Fibroblast of villous mesenchyme (primary cell): ENCODE measurements around the gene ZSCAN18. TPM values are rescaled to one million over a fixed set of nuclear protein-coding genes. Genes with fewer than 3 reads are reported as not detected.
A peak's percentile ranks its signal among the peaks of the same experiment; 100 is the strongest.

Source experiments
- DNase-seq: peaks from one replicate; pipeline ENCODE4 v3.0.0-alpha.2; 2010; ENCODE audit warnings: low read depth
- H3K4me3 ChIP-seq: 2 replicates; pipeline ENCODE4 v1.5.1; 2011; ENCODE audit warnings: low read depth, mild to moderate bottlenecking, low read length
- total RNA-seq: library from RNA; depleted of rRNA; stranded (reverse); fragments of >200 nt; gene quantifications from 2 replicates; pipeline ENCODE4 v1.2.3, GENCODE V29; 2012
- TF ChIP-seq, protein P1 (sequence below): IDR thresholded peaks from 2 replicates; pipeline ENCODE4 v1.5.1; 2012; ENCODE audit warnings: low read depth, mild to moderate bottlenecking, low read length; ENCODE audit not compliant: insufficient read depth

ZSCAN18 gene
- total RNA-seq, 1 donor = 16.0 TPM

DNA sequence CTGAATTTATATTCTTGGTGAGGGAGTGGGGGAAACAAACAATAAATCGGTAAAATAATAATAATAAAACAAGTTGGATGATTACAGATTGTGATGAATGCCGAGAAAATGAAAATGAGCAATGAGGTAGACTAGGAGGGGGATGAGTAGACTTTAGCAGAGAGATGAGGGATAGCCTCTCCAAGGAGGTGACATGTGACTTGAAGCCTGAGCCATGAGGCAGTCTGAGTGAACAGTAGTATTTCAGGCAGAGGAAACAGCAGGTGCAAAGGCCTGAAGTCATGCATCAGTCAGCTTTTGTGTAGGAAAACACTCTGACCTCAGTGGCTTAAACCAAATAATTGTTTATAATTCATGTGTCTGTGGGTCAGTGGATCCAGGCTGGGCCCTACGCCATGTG is 34.3 kb downstream of the ZSCAN18 start:
- H3K4me3 ChIP-seq = no peak overlapping the region
- TF ChIP-seq, protein P1, sequence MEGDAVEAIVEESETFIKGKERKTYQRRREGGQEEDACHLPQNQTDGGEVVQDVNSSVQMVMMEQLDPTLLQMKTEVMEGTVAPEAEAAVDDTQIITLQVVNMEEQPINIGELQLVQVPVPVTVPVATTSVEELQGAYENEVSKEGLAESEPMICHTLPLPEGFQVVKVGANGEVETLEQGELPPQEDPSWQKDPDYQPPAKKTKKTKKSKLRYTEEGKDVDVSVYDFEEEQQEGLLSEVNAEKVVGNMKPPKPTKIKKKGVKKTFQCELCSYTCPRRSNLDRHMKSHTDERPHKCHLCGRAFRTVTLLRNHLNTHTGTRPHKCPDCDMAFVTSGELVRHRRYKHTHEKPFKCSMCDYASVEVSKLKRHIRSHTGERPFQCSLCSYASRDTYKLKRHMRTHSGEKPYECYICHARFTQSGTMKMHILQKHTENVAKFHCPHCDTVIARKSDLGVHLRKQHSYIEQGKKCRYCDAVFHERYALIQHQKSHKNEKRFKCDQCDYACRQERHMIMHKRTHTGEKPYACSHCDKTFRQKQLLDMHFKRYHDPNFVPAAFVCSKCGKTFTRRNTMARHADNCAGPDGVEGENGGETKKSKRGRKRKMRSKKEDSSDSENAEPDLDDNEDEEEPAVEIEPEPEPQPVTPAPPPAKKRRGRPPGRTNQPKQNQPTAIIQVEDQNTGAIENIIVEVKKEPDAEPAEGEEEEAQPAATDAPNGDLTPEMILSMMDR = no peak
- no peak for DNase-seq

DNA sequence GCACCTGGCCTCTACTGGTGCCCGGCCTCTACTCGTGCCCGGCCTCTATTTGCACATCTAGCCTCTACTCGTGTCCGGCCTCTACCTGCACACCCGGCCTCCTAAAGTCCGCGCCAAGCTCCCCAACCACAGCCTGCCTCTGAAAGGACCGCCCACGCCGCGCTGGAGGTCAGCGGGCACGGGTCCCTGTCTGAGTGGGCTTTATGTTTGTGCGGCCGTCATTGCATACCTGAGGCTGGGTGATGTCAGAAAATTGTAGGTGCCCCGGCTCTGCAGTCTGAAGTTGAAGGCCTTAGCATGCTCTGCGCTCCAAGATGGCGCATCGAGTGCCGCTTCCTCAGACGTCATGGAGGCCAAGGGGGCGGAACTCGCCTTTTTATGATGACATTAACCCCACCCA is 37.8 kb downstream of the ZSCAN18 start:
- TF ChIP-seq, protein P1 = no peak
- H3K4me3 ChIP-seq = no peak overlapping the region
- DNase-seq = no peak

DNA sequence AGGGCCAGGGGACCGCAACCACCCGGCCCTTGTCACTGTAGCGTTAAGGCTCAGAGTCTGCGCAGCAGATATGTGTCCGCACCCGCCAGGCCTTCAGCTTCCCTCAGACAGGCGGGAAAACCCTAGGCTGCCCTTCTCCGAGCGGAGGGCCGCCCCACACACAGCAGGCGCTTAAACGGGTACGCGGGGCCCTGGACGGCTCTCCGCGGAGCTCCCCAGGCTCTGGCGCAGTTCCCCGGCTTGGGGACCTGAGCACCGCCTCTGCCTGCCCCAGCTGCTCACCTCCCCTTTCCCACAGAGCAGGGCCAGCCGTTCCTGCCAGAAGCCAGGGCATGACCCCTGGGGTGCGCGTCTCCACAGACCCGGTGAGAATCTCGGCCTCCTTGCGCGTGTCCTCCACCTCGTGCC is 38.4 kb downstream of the ZSCAN18 start:
- TF ChIP-seq, protein P1 = no peak
- no peak for DNase-seq
- H3K4me3 ChIP-seq = peak overlapping the region; percentile 46

DNA sequence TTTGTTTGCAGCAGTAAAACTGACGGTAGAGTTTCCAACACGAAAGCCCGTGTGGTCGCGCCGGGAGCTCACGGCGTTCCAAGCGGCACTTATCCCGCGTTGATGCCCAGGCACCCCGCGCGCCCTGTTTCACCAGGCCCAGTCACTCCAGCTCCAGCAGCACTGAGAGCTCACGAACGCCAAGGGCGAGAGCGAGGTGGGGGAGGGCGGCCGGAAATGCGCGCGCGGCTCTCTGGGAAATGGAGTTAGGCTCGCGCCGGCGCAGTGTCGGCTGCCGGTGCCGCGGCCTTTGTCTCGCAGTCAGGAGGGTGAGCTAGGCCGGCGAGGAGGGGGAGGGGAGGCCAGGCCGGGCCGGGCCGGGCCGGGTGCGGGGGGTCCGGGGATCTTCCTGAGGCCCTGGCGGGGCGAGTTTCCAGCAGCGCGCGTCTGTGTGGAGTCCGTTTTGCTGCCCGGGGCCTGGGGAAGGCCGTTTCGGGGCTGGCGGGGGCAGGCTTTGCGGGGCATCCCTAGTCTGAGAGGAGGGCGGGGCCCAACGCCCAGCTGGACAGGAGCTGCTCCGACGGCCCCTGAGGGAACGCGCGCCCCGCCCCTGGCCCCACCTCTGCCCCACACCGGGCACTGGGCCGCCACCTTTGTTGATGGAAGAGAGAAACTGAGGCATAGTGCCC is 38.9 kb downstream of the ZSCAN18 start, which contains the start of gene ZNF135:
Gene ZNF135 (plus strand): TSS at position 280 of the 668 bp plus-strand sequence. CDS start 721 bp downstream, outside the sequence.
- peak within 1 kb of the TSS; percentile 46 for H3K4me3 ChIP-seq
- TF ChIP-seq, protein P1 = no peak
- DNase-seq = peak; percentile 78

DNA sequence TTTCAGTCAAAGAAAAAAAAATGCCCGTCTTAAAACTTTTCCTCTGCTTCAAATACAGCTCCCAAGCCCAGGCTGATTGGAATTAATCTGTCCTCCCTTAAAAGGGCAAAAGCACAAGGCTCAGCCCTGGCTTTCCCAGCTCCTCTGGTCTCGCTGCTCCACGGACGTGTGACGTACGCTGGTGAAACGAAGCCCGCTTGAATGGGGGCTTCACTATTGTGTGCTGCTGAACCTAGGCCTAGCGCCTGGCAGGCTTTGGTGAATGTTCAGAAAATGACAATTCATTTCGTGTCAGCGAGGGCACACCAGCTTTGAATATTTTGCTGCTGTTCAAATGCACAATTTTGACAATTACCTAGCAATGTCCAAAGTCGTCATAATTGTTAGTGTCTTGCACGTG is 39.6 kb downstream of the ZSCAN18 start:
- no peak overlapping the region for H3K4me3 ChIP-seq
- TF ChIP-seq, protein P1 = no peak
- DNase-seq = no peak

DNA sequence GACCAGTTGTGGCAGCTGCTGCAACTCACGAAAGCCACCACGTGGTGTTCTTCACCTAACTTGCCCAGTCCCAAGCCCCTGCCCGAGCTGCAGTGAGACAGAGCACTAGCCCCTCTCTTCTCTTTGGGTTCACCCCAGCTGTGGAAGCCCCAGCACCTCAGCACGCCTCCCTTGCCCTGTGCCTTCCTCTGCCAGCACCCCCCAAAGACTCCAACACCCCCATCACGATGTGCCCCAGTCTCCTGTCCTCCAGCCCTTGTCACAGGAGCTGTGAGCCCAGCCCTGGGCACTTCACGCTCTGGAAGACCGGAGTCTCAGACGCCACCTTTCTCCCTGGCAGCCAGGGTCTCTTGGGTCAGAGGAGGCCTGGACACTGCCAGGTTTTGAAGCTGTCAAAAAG is 41.2 kb downstream of the ZSCAN18 start:
- DNase-seq = no peak
- H3K4me3 ChIP-seq = no peak overlapping the region
- TF ChIP-seq, protein P1 = no peak

DNA sequence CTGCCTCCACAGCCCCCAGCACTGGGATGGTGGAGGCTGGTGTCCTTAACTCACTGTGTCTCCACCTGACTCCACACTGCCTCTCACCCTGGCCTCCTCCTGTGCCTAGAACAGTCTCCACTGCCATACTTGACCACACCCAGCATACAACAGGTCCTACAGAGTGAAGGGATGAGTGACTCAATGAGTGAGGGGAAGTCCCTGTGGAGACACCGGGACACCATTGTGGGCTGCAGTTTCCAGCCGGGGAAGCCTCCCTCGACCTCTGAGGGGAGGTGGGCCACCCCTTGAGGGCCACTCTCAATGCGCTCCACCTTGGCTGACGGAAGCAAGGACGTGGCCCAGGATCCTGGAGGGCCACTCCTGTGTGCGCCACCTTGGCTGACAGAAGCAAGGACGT is 41.8 kb downstream of the ZSCAN18 start:
- TF ChIP-seq, protein P1 = no peak

More for the DNA sequence above, 41.8 kb downstream of the ZSCAN18 start:
- no peak for DNase-seq
- no peak overlapping the region for H3K4me3 ChIP-seq
